ENCODE results near the gene RIGI. TPM values are rescaled to one million over a fixed set of nuclear protein-coding genes. Genes with fewer than 3 reads are reported as not detected.

RIGI gene
- total RNA-seq, 3 donors from 2014 or later, result 13.4 to 20.9 (median 14.2) TPM

DNA sequence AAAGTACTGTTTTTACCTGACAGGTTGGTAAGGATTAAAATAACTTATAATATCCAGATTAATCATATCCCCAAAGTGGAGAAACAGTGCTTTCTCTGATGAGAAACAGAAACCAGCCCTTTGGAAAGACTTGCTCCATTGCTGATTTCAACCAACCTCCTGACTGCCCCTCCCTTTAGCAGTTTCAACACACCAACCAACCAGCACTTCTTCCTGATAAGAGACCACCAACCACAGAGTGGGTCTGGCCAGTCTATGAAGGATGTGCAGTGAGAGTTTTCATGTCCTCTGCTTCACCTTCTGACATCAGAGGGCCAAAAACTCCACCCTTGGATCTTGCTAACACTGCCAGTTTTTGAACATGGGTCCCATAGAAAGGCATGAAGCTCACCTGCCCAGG lies 28.1 kb downstream of the RIGI start:
- intact Hi-C loops (cut with DNase I, micrococcal nuclease), result no loop called here
- H3K36me3 ChIP-seq (ENCODE audit: low read depth), result no peaks in the 10 kb centered on the region
- ATAC-seq, result no peak

DNA sequence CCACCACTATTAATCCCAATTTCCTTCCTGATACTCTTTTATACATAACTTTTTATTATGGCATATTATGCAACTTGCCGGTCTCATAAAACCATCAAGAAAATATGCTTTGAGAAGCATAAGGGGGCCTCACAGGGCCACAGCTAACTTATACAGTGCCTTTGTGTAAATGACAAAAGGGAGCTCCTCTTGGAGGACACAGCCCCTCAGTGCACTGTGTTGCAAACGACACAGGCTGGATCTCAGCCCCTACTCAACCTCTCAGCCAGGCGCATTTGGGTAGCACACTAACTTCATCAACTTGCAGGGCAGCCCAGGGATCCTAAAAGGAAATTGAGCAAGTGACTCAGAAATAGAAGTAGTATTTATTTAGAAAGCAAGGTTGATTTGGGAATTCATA lies 35.4 kb downstream of the RIGI start:
- no peak for ATAC-seq

More for the DNA sequence above, 28.1 kb downstream of the RIGI start:
- no peak overlapping the region for H3K4me3 ChIP-seq
- H3K4me1 ChIP-seq (ENCODE audit: low read depth), result no peaks in the 10 kb centered on the region
- TF ChIP-seq, protein P1, sequence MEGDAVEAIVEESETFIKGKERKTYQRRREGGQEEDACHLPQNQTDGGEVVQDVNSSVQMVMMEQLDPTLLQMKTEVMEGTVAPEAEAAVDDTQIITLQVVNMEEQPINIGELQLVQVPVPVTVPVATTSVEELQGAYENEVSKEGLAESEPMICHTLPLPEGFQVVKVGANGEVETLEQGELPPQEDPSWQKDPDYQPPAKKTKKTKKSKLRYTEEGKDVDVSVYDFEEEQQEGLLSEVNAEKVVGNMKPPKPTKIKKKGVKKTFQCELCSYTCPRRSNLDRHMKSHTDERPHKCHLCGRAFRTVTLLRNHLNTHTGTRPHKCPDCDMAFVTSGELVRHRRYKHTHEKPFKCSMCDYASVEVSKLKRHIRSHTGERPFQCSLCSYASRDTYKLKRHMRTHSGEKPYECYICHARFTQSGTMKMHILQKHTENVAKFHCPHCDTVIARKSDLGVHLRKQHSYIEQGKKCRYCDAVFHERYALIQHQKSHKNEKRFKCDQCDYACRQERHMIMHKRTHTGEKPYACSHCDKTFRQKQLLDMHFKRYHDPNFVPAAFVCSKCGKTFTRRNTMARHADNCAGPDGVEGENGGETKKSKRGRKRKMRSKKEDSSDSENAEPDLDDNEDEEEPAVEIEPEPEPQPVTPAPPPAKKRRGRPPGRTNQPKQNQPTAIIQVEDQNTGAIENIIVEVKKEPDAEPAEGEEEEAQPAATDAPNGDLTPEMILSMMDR (IDR thresholded peaks at IDR 0.05), result no peak
- no peak for DNase-seq
- H3K9me3 ChIP-seq, result no peaks in the 10 kb centered on the region

GRCh38 chr9:32487981-32488380 lies 38.0 kb downstream of the RIGI start:
- Histone ChIP-seq H3K4me3 (no peak overlapping the region), H3K4me1 (ENCODE audit: low read depth) (no peaks in the 10 kb centered on the region), H3K36me3 (ENCODE audit: low read depth) (no peaks in the 10 kb centered on the region), H3K9me3 (no peaks in the 10 kb centered on the region)
- no peak for DNase-seq
- no peak for ATAC-seq
- TF ChIP-seq, protein P1 (IDR thresholded peaks at IDR 0.05), result no peak
- intact Hi-C loops (cut with DNase I, micrococcal nuclease), result no loop called here

More for the DNA sequence above, 35.4 kb downstream of the RIGI start:
- Histone ChIP-seq H3K4me3 (no peak overlapping the region), H3K9me3 (no peaks in the 10 kb centered on the region), H3K4me1 (ENCODE audit: low read depth) (no peaks in the 10 kb centered on the region), H3K36me3 (ENCODE audit: low read depth) (no peaks in the 10 kb centered on the region)
- TF ChIP-seq, protein P1 (IDR thresholded peaks at IDR 0.05), result no peak
- no peak for DNase-seq
- intact Hi-C loops (cut with DNase I, micrococcal nuclease), result no loop called here

DNA sequence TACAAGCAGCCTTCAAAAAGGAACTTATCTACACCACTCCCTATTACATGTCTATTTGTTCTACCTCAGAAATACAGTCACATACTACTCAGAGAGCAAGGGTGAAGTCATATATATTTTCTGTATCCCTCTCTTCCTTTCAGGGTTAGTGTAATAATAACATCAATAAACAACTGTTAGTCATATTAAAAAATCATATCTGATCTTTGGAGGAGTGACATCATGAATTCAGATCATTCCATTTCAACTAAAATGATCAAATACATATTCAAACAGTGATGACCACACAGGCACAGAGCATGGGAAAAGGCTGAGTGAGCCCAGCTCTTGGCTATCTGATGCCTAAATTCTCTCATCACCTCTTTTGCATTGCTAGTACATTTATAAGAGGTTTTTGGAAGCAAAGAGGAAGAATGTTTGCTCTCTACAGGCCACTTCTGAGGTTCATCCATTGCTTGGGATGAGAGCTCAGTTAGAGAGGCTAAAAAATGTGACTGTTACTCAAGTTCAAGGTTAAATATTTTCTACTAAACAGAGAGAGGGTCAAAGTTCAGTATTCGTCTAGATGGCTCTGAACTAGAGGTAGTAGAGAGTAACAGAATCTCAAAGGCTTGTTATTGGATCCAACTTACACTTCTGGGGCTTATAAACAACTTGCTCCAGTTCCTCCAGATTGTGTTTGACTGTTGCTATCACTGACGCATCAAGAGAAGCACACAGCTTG lies 39.0 kb downstream of the RIGI start:
- ATAC-seq (no peak), DNase-seq (no peak)
- Histone ChIP-seq H3K4me3 (no peak overlapping the region), H3K4me1 (ENCODE audit: low read depth) (no peaks in the 10 kb centered on the region), H3K9me3 (no peaks in the 10 kb centered on the region), H3K36me3 (ENCODE audit: low read depth) (no peaks in the 10 kb centered on the region)
- TF ChIP-seq, protein P1 (IDR thresholded peaks at IDR 0.05), result no peak
- intact Hi-C loops (cut with DNase I, micrococcal nuclease), result no loop called here

DNA sequence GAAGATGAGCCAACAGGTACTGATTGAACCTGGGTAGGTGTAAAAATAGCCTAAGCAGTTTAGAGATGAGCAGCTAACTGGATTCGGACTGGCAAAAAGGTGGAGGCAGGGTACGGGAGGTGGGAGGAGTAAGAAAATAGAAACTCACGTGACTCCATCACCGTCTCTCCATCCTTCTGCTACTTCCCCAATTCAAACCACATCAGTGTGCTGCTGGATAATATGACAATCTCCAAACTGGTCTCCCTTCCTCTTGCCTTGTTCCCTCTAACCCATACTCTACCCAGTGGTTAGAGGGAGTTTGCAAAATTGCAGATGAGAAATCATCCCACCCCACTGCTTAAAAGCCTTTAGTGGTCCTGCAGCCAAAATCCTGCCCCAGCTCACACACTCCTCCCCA lies 42.7 kb downstream of the RIGI start:
- DNase-seq, result no peak
- H3K9me3 ChIP-seq, result no peaks in the 10 kb centered on the region
- no peak for ATAC-seq
- no peak overlapping the region for H3K4me3 ChIP-seq
- H3K36me3 ChIP-seq (ENCODE audit: low read depth), result no peaks in the 10 kb centered on the region
- TF ChIP-seq, protein P1 (IDR thresholded peaks at IDR 0.05), result no peak
- no peaks in the 10 kb centered on the region for H3K4me1 ChIP-seq (ENCODE audit: low read depth)
- intact Hi-C loops (cut with DNase I, micrococcal nuclease), result no loop called here

Other genes starting within 250 kb of the RIGI start
- 10 to 100 TPM; 30.9 to 50.4 (median 32.6) TPM for gene ACO1, start 141.6 kb downstream of the RIGI start, total RNA-seq
- gene SMIM27, start 26.1 kb upstream of the RIGI start, total RNA-seq, result 10 to 100 TPM in 1 of 3 donors, 1 to 10 TPM in 2; 8.3 to 10.1 (median 9.9) TPM
- gene TOPORS, start 26.4 kb upstream of the RIGI start, total RNA-seq, result 10 to 100 TPM; 12.5 to 18.2 (median 16.6) TPM
- 10 to 100 TPM; 39.3 to 52.8 (median 45.1) TPM for gene NDUFB6, start 47.0 kb upstream of the RIGI start, total RNA-seq
- not detected for gene TAF1L, start 109.5 kb upstream of the RIGI start, total RNA-seq